Caco-2 (cell line): ENCODE data around the gene ELMO1. TPM values are rescaled to one million over a fixed set of nuclear protein-coding genes. Genes with fewer than 3 reads are reported as not detected.
A peak's percentile ranks its signal among the peaks of the same experiment; 100 is the strongest.

Experiments
- BruUV-seq: library from RNA; stranded (reverse); fragments of 400-500 nt; replicated peaks from 2 replicates; lab custom pipeline; 2021; lab: Mats Ljungman, UMichigan
- CTCF ChIA-PET: fragments of 300-600 bp; sonication (Branson Sonifier 250); formaldehyde crosslinking; loops from one replicate; lab custom pipeline; 2022; ENCODE audit warnings: antibody characterized with exemption; lab: Charles Lee
- POLR2A ChIA-PET: fragments of 300-600 bp; sonication (Branson Sonifier 250); formaldehyde crosslinking; loops from one replicate; lab custom pipeline; 2022; ENCODE audit warnings: antibody characterized with exemption; lab: Charles Lee
- DNase-seq, 2 experiments: peaks; one replicate each; pipeline versions ENCODE4 v3.0.0 to v3.0.0-alpha.2; 2020 to 2022
- H3K27me3 ChIP-seq: replicated peaks from 2 replicates; pipeline ENCODE4 v1.6.0; 2011; ENCODE audit warnings: low read length; ENCODE audit not compliant: control insufficient read depth, insufficient read depth
- H3K36me3 ChIP-seq: 2 replicates; pipeline ENCODE4 v1.5.1; 2011; ENCODE audit warnings: low read length; ENCODE audit not compliant: control insufficient read depth, insufficient read depth
- H3K4me1 ChIP-seq: fragments of 250-450 bp; sonication (Bioruptor Pico); 2 replicates; pipeline ENCODE4 v1.5.1; 2020; ENCODE audit warnings: mild to moderate bottlenecking
- H3K4me3 ChIP-seq: 2 replicates; pipeline ENCODE4 v1.5.1; 2011; ENCODE audit warnings: low read depth, mild to moderate bottlenecking, control low read depth, low read length
- H3K9me3 ChIP-seq: fragments of 250-450 bp; sonication (Bioruptor Pico); 2 replicates; pipeline ENCODE4 v1.5.1; 2020; ENCODE audit warnings: mild to moderate bottlenecking, moderate library complexity
- H3K27ac Mint-ChIP-seq: one replicate; pipeline ENCODE4 v1.8.0; 2022; ENCODE audit warnings: mixed read lengths; ENCODE audit not compliant: unreplicated experiment
- H3K27me3 Mint-ChIP-seq: one replicate; pipeline ENCODE4 v1.8.0; 2022; ENCODE audit warnings: mixed read lengths; ENCODE audit not compliant: insufficient read depth, unreplicated experiment
- H3K36me3 Mint-ChIP-seq: one replicate; pipeline ENCODE4 v1.8.0; 2022; ENCODE audit warnings: mild to moderate bottlenecking, mixed read lengths; ENCODE audit not compliant: insufficient read depth, unreplicated experiment
- H3K4me1 Mint-ChIP-seq: one replicate; pipeline ENCODE4 v1.8.0; 2022; ENCODE audit warnings: low read depth, mixed read lengths; ENCODE audit not compliant: unreplicated experiment
- H3K4me3 Mint-ChIP-seq: one replicate; pipeline ENCODE4 v1.8.0; 2022; ENCODE audit warnings: mild to moderate bottlenecking, moderate library complexity, mixed read lengths; ENCODE audit not compliant: unreplicated experiment
- H3K9me3 Mint-ChIP-seq: one replicate; pipeline ENCODE4 v1.8.0; 2022; ENCODE audit warnings: mixed read lengths; ENCODE audit not compliant: unreplicated experiment
- intact Hi-C: fragments of 100-400 bp; cut with micrococcal nuclease; formaldehyde crosslinking; loops from one replicate; pipeline ENCODE4 v1.10.0; 2022; ENCODE audit not compliant: unreplicated experiment
- total RNA-seq: library from RNA; stranded (reverse); gene quantifications from 2 replicates; pipeline ENCODE4 v1.2.3, GENCODE V29; 2022
- TF ChIP-seq, protein P1 (sequence below), 2 experiments: fragments of 200-600 bp in 1 of 2; IDR thresholded peaks; 1 replicate in 1 of 2; 2 replicates in 1 of 2; pipeline versions ENCODE4 v1.5.1 to v1.8.0; 2011 to 2022; ENCODE audit warnings: antibody characterized with exemption in 1 of 2, control low read depth in 1 of 2, inconsistent platforms in 1 of 2, low read depth in 1 of 2, low read length in 1 of 2, mild to moderate bottlenecking in 1 of 2, moderate library complexity in 1 of 2; ENCODE audit not compliant: insufficient read depth in 1 of 2, severe bottlenecking in 1 of 2, unreplicated experiment in 1 of 2

The ELMO1 gene
- total RNA-seq, 1 experiment from 2014 or later: 0.14 TPM

DNA sequence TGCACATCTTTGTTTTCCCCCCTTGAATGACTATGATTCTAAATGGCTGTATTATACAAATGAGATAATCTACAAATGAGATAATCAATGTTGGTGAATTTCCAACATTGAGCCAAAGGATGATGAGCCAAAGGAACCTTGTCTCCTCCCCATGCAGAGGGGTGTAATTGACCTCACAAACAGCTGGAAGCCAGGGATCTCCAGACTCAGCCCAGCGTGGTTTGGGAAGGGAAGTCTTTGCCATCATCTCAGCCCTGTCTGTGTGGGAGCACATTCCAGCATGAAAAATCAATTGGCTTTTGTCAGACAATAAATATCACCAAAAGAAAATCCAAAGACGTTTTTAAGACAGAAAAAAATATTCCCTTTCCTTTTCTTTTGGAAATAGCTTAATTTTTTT is 452.9 kb downstream of the ELMO1 start:
- H3K36me3 Mint-ChIP-seq: no peaks in the 10 kb centered on the region
- H3K4me3 Mint-ChIP-seq: no peak overlapping the region
- peaks cover 3% of the 10 kb centered on the region; the same call in 1 of the 2 replicates for H3K9me3 ChIP-seq
- H3K27me3 ChIP-seq: no peaks in the 10 kb centered on the region
- H3K36me3 ChIP-seq: no peaks in the 10 kb centered on the region
- H3K27me3 Mint-ChIP-seq: no peaks in the 10 kb centered on the region
- no TSS peak for BruUV-seq
- H3K4me1 ChIP-seq: no peaks in the 10 kb centered on the region
- H3K4me3 ChIP-seq: no peak overlapping the region
- CTCF ChIA-PET: no interaction called here
- H3K4me1 Mint-ChIP-seq: peaks cover 6% of the 10 kb centered on the region
- H3K9me3 Mint-ChIP-seq: no peaks in the 10 kb centered on the region
- intact Hi-C loops: no loop called here
- no peak overlapping the region for H3K27ac Mint-ChIP-seq
- TF ChIP-seq, protein P1, sequence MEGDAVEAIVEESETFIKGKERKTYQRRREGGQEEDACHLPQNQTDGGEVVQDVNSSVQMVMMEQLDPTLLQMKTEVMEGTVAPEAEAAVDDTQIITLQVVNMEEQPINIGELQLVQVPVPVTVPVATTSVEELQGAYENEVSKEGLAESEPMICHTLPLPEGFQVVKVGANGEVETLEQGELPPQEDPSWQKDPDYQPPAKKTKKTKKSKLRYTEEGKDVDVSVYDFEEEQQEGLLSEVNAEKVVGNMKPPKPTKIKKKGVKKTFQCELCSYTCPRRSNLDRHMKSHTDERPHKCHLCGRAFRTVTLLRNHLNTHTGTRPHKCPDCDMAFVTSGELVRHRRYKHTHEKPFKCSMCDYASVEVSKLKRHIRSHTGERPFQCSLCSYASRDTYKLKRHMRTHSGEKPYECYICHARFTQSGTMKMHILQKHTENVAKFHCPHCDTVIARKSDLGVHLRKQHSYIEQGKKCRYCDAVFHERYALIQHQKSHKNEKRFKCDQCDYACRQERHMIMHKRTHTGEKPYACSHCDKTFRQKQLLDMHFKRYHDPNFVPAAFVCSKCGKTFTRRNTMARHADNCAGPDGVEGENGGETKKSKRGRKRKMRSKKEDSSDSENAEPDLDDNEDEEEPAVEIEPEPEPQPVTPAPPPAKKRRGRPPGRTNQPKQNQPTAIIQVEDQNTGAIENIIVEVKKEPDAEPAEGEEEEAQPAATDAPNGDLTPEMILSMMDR (IDR thresholded peaks at IDR 0.05; ENCODE audit: insufficient read depth in 1 of 2, low read depth in 1 of 2, low read length in 1 of 2, severe bottlenecking in 1 of 2, unreplicated experiment in 1 of 2): no peak
- DNase-seq: no peak
- POLR2A ChIA-PET: no interaction called here

DNA sequence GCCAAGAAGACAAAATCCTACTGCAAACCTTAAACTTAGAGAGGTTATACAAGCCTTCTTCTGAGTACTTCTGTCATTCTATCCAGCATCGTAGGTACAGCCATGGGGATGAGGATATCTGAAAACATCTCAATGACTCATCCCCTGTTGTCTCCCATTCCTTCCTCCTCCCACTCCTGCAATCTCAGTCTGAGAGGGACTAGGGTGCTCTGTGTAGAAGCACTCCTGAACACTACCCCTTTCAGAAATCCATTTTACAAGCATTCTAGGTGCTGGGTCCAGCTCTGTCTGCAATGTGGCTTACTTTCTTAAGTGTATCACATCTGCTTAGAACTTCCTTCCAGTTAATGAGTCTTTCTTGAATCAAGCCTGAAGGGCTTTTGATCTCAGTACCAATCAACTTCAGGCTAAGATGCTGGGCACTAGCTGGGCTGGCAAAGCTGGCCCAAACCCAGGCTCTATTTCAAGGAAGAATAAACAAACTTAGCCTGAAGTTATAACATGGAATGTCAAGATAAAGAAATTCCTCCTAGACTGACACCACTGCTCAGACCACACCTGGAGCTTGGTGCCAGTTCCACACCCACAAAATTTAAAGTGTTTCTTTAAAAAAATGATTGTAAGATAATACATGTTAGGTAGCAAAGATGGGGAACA is 454.1 kb downstream of the ELMO1 start:
- H3K4me1 Mint-ChIP-seq: peaks cover 6% of the 10 kb centered on the region
- no TSS peak for BruUV-seq
- TF ChIP-seq, protein P1 (IDR thresholded peaks at IDR 0.05; ENCODE audit: insufficient read depth in 1 of 2, low read depth in 1 of 2, low read length in 1 of 2, severe bottlenecking in 1 of 2, unreplicated experiment in 1 of 2): no peak
- intact Hi-C loops: no loop called here
- no peak overlapping the region for H3K4me3 Mint-ChIP-seq
- Histone ChIP-seq H3K4me3 (no peak overlapping the region), H3K36me3 (no peaks in the 10 kb centered on the region), H3K4me1 (no peaks in the 10 kb centered on the region), H3K9me3 (peaks cover 3% of the 10 kb centered on the region; the same call in 1 of the 2 replicates), H3K27me3 (no peaks in the 10 kb centered on the region)
- ChIA-PET POLR2A (no interaction called here), CTCF (no interaction called here)
- no peaks in the 10 kb centered on the region for H3K9me3 Mint-ChIP-seq
- no peaks in the 10 kb centered on the region for H3K36me3 Mint-ChIP-seq
- no peak for DNase-seq
- no peaks in the 10 kb centered on the region for H3K27me3 Mint-ChIP-seq
- H3K27ac Mint-ChIP-seq: no peak overlapping the region

DNA sequence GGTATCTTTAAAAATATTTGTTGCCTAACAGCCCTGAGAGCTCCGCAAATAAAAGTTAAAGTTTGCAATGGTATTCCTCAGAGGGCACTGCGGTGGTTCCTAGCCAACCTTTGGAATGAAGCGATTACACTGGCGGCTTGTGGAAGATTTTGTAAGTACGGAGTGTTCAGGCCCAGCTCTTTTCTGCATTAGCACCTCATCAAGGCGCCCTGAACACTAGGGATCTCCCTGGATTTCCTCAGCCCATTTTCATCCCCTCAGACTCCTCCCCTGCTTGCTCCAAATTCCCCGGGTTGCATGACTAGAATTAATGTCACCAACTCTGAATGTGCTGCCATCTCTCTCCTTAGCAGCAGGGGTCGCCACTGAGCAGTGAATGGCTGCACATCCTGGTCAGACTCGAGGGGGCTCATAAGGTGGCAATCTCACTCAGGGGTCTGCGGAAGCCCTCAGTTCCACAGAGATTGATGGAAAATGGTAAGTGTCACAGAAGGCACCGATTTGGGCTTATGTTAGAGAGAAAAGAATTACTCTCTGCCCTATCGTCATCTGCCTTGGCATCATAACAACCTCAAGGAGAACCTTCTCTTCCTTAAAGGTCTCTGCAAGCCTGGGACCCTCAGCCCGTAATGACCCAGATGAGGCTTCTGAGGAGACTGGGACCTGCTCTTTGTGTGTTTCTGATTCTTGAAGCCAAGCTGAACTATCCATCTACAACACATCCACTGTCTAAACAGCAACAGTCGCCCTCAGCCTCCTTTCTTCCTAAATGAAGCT is 461.5 kb downstream of the ELMO1 start:
- peaks cover 23% of the 10 kb centered on the region for H3K9me3 Mint-ChIP-seq
- H3K4me3 Mint-ChIP-seq: no peak overlapping the region

More for the DNA sequence above, 461.5 kb downstream of the ELMO1 start:
- H3K27ac Mint-ChIP-seq: no peak overlapping the region
- H3K27me3 Mint-ChIP-seq: no peaks in the 10 kb centered on the region
- H3K36me3 ChIP-seq: no peaks in the 10 kb centered on the region
- POLR2A ChIA-PET: no interaction called here
- H3K4me1 ChIP-seq: peaks cover 9% of the 10 kb centered on the region; the same call in 1 of the 2 replicates
- no peaks in the 10 kb centered on the region for H3K27me3 ChIP-seq
- intact Hi-C loops: loop anchor here (1.0 kb wide), 1 partner anchor 195 kb away; no protein-coding TSS in a partner anchor
- H3K4me3 ChIP-seq: no peak overlapping the region
- no peaks in the 10 kb centered on the region for H3K36me3 Mint-ChIP-seq
- TF ChIP-seq, protein P1 (IDR thresholded peaks at IDR 0.05; ENCODE audit: insufficient read depth in 1 of 2, low read depth in 1 of 2, low read length in 1 of 2, severe bottlenecking in 1 of 2, unreplicated experiment in 1 of 2): peak; percentile 43 to 83
- H3K9me3 ChIP-seq: no peaks in the 10 kb centered on the region
- peak; percentile 58 to 60 for DNase-seq
- CTCF ChIA-PET: interaction anchor here (1.1 to 2.3 kb wide), 3 partner anchors 20 to 210 kb away, joined by 3 to 8 read pairs (median 3); no protein-coding TSS in a partner anchor
- BruUV-seq: no TSS peak
- no peaks in the 10 kb centered on the region for H3K4me1 Mint-ChIP-seq
